ENCODE measurements around the gene IPPK.
"Not testable (repeated sequence)": the region's sequence is repeated elsewhere in the genome, so short reads cannot be mapped to it uniquely, and the experiment has no call there.

Gene IPPK

GRCh38 chr9:92638621-92639101 lies 31.3 kb downstream of the IPPK start:
- DNase-seq (ENCODE audit: low spot score) = peak; percentile 49

- DNase-seq (ENCODE audit: low spot score) = peak; percentile 57
Observed at GRCh38 chr9:92637886-92638620, 31.9 kb downstream of the IPPK start.

GRCh38 chr9:92637326-92637725 lies 32.6 kb downstream of the IPPK start:
- peak; percentile 53 for DNase-seq (ENCODE audit: low spot score)

- DNase-seq (ENCODE audit: low spot score) = peak; percentile 9
Observed at GRCh38 chr9:92636627-92637026, 33.3 kb downstream of the IPPK start.

- DNase-seq (ENCODE audit: low spot score) = peak; percentile 23
Observed at GRCh38 chr9:92635760-92636159, 34.2 kb downstream of the IPPK start.

- peak; percentile 89 for DNase-seq (ENCODE audit: low spot score)
Observed at GRCh38 chr9:92634712-92635605, 35.0 kb downstream of the IPPK start.

GRCh38 chr9:92633614-92634278 lies 36.2 kb downstream of the IPPK start:
- DNase-seq (ENCODE audit: low spot score) = peak; percentile 66

GRCh38 chr9:92632641-92633040 lies 37.3 kb downstream of the IPPK start:
- DNase-seq (ENCODE audit: low spot score) = peak; percentile 48

GRCh38 chr9:92631452-92632343 lies 38.2 kb downstream of the IPPK start:
- peak; percentile 60 for DNase-seq (ENCODE audit: low spot score)

- no peak for DNase-seq (ENCODE audit: low spot score)
Observed at GRCh38 chr9:92627651-92628050, 42.3 kb downstream of the IPPK start.

GRCh38 chr9:92626484-92626883 lies 43.4 kb downstream of the IPPK start:
- no peak for DNase-seq (ENCODE audit: low spot score)

- not testable (repeated sequence) for DNase-seq (ENCODE audit: low spot score)
Observed at GRCh38 chr9:92623936-92624335, 46.0 kb downstream of the IPPK start.

GRCh38 chr9:92620845-92621244 lies 49.1 kb downstream of the IPPK start:
- peak; percentile 42 for DNase-seq (ENCODE audit: low spot score)

- no peak for DNase-seq (ENCODE audit: low spot score)
Observed at GRCh38 chr9:92619601-92620300, 50.2 kb downstream of the IPPK start.

GRCh38 chr9:92618633-92619225 lies 51.2 kb downstream of the IPPK start:
- peak; percentile 18 for DNase-seq (ENCODE audit: low spot score)

- peak; percentile 48 for DNase-seq (ENCODE audit: low spot score)
Observed at GRCh38 chr9:92617951-92618510, 51.9 kb downstream of the IPPK start.

GRCh38 chr9:92617195-92617813 lies 52.6 kb downstream of the IPPK start:
- DNase-seq (ENCODE audit: low spot score) = peak; percentile 62

- DNase-seq (ENCODE audit: low spot score) = peak; percentile 60
Observed at GRCh38 chr9:92616655-92617111, 53.2 kb downstream of the IPPK start.

- DNase-seq (ENCODE audit: low spot score) = peak; percentile 68
Observed at GRCh38 chr9:92616199-92616641, 53.7 kb downstream of the IPPK start.
